Mucosa of stomach (tissue), 1 donor: ENCODE measurements around the gene SHISA4.

Experiments
- H3K27me3 ChIP-seq: one replicate; pipeline ENCODE4 v1.7.0; 2013; ENCODE audit warnings: mild to moderate bottlenecking, low read length; ENCODE audit not compliant: control insufficient read depth, insufficient read depth
- H3K36me3 ChIP-seq: one replicate; pipeline ENCODE4 v1.7.0; 2013; ENCODE audit warnings: low read length; ENCODE audit not compliant: control insufficient read depth, insufficient read depth
- H3K4me1 ChIP-seq: one replicate; pipeline ENCODE4 v1.7.0; 2013; ENCODE audit warnings: mild to moderate bottlenecking, low read length; ENCODE audit not compliant: control insufficient read depth, insufficient read depth
- H3K4me3 ChIP-seq: one replicate; pipeline ENCODE4 v1.7.0; 2013; ENCODE audit warnings: low read length
- H3K9ac ChIP-seq: one replicate; pipeline ENCODE4 v1.7.0; 2013; ENCODE audit warnings: mild to moderate bottlenecking, low read length, moderate library complexity
- H3K9me3 ChIP-seq: one replicate; pipeline ENCODE4 v1.7.0; 2013; ENCODE audit warnings: mild to moderate bottlenecking, low read length, moderate library complexity; ENCODE audit not compliant: control insufficient read depth
- donor health status: Pancreatic carcinoma.

The SHISA4 gene

GRCh38 chr1:201942129-201942495 is 53.4 kb downstream of the SHISA4 start:
- H3K4me1 ChIP-seq: peaks cover 33% of the 10 kb centered on the region
- no peaks in the 10 kb centered on the region for H3K36me3 ChIP-seq
- peak overlapping the region; percentile 3 for H3K9ac ChIP-seq
- H3K27me3 ChIP-seq: peaks cover 22% of the 10 kb centered on the region
- H3K9me3 ChIP-seq: no peaks in the 10 kb centered on the region
- no peak overlapping the region for H3K4me3 ChIP-seq
